HG02852 (cell line): ENCODE measurements around the gene P2RX2.

Source experiments
- ATAC-seq: cut with Tn5 transposase; IDR thresholded peaks from one replicate; pipeline ENCODE4 v1.9.1; 2021; ENCODE audit warnings: mild to moderate bottlenecking, moderate library complexity; ENCODE audit not compliant: unreplicated experiment

P2RX2 gene

DNA sequence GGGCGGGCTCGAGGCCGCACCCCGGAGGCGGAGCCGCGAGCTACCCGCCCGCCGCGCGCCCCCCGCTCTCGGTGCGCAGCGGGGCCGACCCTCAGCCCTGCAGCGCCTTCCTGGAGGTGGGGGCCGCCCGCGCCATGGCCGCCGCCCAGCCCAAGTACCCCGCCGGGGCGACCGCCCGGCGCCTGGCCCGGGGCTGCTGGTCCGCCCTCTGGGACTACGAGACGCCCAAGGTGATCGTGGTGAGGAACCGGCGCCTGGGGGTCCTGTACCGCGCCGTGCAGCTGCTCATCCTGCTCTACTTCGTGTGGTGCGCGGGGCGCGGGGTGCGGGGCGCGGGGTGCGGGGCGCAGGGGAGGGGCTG lies at the start of gene P2RX2:
P2RX2 (plus strand) TSS at position 94 of the 361 bp plus-strand sequence; CDS start at position 135, 41 bp downstream.
- ATAC-seq: no peak

DNA sequence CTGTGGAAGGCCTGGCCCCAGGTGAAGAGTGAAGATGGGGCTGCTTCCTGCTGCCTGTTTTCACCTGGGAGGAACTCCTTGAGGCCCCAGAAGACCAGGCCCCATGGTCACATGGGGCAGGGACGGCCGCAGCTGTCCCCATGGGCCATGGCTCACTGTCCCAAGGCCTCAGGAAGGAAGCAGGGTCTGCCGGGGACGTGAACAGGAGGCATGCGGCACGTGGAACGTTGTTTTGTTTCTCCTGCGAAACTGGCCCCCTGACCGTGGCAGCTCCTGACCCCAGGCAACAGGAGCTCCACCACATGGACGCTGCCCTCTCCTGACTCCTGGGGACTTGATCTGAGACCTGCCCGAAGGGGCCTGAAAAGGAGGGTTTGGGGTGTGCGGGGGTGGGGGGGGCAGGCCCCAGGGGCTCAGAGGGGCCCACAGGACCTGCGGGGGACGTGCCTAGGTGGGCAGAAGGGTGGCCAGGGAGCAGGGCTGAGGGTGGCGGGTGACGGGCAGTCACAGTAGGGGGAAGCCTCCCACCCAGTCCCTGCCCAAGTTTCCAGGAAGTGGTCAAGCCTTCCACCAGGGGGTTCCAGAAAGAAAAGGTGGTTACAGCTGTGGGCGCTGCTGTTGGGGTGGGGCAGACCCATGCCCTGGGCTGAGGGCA lies 49.6 kb upstream of the P2RX2 start:
- ATAC-seq: no peak

DNA sequence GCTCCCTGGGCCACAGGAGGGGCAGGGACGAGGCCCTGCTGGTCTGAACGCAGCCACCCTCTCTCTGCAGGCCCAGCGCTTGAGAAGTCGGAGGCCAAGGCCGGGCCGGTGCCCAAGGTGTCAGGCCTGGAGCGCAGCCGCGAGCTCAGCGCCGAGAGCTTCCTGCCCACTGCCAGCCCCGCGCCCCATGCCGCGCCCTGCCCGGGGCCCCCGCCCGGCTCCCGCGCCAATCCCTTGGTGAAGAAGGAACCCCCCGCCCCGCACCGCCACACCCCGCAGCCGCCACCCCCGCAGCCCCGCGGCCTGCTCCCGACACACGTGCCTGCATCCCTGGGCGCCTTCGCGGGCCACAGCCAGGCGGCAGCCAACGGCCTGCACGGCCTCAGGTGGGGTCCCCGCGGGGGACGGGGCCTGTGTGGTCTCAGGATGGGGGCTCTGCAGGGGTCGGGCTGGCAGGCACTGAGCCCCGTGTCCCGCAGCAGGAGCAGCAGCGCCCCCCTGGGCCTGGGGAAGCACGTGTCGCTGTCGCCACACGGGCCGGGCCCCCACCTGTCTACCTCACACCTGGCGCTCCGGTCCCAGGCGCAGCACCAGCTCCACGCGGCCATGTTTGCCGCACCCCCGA lies 48.6 kb upstream of the P2RX2 start:
- ATAC-seq: no peak

DNA sequence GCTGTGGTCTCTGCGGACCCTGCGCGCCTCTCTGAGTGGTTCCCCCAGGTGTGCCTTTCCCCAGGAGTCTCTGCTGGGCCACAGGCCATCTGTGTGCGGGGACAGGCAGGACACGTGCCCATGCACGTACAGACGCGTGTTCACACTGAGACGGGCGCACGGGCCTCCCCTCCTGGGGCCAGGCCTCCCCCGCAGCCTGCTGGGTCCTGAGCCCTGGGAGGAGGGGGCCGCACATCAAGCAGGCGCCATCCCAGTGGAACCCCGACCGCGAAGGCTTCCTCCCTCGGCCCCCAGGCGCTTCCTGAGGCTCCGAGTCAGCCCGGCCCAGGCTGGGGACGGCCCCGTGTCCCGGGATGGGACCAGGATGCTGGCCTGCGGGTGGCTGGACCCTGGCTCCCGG lies 47.9 kb upstream of the P2RX2 start:
- no peak for ATAC-seq

DNA sequence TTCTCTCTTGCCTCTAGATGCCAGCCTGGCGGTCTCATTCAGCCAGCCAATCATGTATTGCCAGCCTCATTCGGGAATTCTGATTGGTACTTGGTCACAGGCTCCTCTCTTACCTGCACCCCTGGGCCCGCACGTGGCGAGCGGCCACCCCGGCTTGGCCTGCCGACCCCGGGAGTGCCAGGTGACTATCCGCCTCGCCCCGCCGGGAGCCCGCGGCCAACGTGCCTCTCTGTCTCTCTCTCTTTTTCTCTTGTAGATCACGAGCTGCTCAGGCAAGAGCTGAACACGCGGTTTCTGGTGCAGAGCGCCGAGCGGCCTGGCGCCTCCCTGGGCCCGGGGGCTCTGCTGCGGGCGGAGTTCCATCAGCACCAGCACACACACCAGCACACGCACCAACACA lies 47.5 kb upstream of the P2RX2 start:
- no peak for ATAC-seq

DNA sequence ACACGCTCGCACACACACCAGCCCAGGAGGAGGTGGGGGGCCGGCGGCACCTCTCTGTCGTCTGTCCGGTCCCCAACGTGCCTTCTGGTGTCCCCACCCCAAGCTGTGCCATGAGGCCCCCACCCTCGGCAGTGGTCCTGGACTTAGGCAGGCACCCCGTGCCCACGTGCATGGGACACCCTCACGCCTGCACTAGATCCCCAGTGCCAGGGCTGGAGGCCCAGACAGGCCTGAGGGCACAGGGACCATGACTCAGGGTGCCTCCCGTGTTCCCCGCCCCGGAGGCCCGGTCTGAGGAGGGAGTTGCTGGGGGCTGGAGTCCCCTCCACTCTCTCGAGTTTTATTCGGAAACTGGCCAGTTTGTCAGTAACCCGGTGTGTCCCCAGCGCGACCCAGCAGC lies 47.0 kb upstream of the P2RX2 start:
- ATAC-seq: no peak

DNA sequence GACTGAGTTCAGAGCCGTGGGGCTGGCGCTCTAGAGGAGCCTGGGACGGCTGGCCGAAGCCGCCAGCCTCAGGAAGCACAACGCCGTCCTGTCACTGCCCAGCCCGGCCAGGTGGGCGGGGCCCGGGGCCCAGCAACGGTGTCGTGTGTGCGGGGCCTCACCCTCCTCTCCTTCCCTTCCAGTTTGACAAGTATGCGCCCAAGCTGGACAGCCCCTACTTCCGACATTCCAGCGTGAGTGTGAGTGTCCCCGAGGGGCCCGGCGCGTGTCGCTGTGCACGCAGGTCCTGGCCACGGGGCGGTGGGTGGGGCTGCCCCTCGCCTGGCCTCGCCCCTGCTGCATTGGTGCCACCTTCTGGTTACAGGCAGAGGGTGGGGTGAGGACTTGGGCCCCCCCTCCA lies 46.5 kb upstream of the P2RX2 start:
- ATAC-seq: no peak

DNA sequence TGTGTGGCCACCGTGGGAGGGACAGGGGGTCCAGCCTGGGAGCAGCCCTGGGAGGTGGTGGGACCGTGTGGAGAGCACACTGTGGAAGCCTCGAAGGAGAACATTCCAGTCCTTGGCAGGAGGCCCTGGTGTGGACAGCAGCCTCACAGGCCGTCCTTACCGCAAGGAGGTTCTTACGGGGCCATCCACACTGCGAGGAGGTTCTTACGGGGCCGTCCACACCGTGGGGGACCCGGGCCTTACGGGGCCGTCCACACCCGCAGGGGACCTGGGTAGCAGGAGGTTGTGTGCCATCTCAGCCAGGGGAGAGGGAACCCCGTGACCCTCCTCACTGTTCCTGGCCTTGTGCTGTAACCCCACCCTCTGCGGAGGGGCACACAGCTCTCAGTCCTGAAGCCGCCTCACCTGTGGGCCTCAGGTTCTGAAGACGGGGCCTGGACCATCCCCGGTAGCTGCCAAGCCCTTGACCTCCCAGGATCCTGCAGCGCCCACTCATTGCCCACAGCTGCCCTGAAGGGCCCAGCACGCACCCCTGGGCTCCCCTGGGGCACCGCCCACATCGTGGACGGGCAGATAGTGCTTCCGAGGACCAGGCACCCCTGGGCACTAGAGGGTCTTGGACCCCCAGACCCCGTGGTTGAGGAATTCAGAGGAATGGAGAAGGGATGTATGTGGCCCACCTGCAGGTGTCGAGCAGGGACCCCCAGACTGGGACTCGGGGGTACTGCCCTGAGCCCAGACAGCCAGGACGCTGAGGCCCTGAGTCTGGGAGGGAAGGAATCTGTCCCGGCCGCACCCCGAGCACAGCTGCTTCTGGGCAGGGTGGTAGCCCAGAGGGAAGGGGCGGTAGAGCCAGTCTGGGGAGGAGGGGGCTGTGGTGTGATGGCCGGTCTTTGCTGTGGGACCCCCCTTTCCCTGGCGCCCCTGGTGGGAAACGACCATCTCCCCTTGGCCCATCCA lies 45.5 kb upstream of the P2RX2 start:
- ATAC-seq: no peak

DNA sequence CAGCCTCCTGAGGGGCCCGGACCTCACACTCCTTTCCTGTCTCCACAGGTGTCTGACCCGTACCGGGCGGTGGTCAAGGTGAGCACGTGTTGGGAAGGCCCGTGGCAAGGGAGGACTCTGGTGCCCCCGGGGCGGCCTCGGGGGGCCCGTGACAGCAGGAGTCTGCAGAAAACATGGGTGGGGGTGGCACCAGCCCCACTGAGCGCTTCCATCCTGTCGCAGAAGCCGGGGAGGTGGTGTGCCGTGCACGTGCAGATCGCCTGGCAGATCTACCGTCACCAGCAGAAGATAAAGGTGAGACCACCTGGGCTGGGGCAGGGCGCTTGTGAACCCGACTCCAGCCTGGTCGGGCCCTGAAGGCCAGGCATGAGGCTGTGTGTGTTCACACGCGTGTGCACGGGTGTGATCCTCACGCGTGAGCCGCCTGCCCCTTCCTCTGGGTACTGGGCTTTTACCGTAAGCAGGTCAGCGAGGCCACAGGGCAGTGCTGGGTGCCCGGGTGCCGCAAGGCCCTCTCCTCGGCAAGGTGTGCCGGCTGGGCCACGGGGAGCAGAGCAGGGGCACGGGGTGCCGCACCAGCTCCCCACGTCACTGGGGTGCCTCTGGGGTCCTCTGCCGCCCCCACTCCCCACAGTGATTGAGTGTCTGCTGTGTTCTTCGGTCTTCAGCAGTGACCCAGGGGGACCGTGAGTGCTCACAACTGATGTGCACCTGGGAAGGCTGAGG lies 44.1 kb upstream of the P2RX2 start:
- ATAC-seq: no peak

DNA sequence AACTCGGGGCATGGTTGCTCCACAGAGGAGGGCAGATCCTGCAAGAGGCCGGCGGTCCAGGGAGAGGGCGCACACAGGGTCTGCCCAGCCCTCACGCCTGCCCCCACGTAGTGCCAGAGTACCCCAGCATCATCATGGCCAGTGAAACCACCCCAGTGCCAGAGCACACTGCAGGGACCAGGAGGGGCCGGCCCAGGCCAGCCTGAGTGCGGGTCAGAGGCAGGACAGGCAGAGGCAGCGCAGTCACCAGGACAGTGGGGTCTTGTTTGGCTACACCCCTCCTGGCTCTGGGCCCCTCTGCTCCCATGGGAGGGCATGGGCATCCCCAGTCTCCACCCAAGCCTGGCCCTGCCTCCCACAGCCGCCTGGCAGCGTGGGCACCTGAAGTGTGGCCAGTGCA lies 42.9 kb upstream of the P2RX2 start:
- ATAC-seq: no peak

DNA sequence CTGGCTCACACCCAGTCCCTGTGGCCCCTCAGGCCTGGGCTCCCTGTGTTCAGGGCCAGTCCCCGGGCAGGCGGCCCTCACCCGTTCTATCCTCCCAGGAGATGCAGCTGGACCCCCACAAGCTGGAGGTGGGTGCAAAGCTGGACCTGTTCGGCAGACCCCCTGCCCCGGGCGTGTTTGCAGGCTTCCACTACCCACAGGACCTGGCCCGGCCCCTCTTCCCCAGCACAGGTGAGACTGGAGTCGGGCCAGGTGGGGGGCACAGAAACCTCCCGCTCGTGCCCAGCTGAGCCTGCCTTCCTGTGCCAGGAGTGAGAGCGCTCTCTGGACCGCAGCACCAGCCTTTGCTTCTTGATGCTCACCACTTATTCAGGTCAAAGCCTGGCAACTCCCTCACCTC lies 41.9 kb upstream of the P2RX2 start:
- ATAC-seq: no peak

DNA sequence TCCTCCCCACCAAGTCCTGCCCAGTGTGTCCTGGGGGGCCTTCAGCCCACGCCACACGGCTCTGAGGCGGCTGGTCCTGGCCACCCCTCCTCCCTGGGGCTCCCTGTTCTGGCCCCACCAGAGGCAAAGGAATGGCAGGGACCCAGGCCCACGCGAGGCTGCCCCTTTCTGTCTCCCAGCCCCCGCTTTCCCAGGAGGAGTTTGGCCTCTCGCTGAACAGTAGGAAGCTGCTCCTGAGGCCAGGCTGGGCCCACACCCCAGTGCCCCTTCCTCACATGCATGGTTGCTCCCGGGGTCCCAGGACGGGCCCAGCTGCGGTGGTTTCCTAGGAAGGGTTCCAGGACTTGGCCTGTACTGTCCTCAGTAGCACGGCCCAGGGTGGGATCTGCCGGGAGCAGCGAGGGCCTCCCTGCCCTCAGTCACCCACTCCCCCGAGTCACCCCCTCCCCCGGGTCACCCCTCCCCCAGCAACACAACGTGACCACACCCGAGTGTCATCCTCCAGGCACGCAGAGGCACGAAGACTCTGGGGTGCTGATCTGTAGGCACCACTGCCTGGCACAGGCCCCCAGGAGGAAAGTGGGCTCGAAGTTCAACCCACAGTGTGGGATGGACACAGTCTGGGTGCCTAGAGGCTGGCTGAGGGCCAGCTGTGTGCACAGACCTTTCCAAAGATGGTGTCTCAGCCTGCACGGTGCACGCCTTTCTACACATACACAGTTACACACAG lies 41.2 kb upstream of the P2RX2 start:
- ATAC-seq: no peak

DNA sequence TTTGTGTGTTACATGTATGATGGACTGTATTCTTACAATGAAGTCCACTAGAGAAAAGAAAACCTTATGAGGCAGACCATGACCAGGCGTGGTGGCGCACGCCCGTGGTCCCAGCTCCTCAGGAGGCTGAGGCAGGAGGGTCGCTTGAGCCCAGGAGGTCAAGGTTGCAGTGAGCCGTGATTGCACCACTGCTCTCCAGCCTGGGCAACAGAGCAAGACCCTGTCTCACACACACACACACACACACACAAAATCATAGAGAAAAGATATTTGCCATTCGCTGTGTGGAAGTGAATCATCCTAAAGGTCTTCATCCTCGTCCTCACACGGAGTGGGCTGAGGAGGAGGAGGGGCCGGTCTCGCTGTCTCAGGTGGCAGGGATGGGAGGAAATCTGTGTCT lies 40.5 kb upstream of the P2RX2 start:
- ATAC-seq: no peak

DNA sequence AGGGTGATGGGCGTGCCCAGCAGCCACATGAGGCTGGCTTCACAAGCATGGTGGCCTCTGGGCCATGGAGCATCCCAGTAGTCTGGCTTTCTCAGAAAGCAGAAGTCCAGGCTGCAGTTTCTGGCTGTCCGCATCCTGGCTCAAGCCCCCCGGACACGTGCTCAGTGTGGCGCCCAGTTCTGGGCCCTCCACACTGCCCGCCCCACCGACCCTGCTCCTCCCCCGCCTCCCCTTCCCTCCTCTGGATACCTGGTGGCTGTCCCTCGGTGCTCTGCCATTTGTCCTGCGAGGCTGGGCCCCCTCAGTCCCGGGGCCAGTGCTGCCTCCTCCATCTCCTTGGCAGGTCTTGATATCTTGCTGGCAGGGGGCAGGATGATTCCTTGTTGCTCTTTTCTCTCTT lies 39.8 kb upstream of the P2RX2 start:
- no peak for ATAC-seq

DNA sequence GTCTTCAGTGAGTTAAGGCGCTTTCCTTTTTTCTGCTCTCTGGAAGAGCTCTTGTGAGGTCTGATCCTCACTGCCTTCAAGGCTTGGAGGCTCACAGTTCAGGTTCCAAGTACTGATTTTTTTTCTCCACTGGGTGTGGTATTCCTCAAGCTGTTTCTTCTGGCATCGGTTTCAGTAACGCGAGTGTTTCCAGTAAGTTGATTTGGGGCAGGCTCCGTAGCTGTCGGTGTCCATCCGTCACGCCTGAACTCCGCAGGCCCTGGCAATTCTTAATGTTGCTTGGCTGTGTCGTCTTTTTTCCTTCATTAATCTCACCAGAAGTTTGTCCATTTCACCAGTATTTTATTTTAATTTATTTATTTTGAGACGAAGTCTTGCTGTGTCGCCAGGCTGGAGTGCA lies 38.8 kb upstream of the P2RX2 start:
- ATAC-seq: no peak

DNA sequence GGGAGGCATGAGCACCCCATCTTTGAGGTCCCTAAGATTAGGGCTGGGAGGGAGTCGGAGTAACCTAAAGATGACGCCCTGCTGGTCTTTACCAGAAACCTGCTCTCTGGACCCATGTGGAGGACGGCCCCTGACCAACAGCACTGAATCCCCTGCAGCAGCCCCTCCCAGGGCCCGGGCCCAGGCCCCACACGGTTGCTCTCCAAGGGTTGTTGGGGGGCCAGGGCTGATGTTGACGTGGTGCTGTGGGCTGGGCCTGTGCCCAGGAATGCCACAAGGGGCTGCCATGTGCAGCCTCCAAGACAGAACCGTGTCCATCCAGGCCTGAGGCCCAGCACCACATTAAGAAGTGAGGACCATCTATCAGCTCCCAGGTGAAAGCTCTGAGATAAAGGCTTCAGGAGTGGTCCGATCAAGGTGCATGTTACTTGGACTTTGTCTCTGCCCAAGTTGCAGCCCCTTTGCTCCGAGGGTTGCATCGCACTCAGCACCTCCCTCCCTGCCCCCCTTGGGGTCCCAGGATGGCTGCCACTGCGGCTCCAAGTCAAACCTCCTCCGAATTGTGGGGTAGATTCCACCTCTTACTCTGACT lies 37.8 kb upstream of the P2RX2 start:
- no peak for ATAC-seq

DNA sequence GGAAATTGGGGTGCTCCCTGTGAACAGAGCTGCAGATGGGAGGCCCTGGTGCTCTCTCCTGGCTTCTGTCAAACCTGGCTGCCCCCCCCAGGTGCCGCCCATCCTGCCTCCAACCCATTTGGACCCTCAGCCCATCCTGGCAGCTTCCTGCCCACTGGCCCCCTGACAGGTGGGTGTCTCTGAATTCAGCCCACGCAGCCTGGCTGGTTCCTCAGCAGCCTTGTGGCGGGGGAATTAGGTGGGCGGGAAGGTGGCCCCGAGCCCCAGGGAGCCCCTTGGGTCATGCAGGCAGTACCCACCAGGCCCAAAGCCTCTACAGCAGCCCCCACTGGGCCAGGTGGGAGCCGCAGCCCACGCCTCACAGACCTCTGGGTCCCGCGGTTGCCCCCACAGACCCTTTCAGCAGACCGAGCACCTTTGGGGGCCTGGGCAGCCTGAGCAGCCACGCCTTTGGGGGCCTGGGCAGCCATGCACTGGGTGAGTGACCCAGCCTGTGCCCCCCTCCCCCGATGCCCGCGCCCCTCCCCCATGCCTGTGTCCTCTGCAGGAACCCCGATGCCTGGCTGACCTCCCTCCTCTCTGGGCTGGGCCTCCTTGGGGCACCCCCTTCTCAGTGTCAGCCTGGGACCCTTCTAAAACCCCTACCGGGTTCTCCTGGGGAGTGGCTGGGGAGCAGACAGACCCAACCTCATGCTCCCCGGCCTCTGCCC lies 37.1 kb upstream of the P2RX2 start:
- no peak for ATAC-seq

DNA sequence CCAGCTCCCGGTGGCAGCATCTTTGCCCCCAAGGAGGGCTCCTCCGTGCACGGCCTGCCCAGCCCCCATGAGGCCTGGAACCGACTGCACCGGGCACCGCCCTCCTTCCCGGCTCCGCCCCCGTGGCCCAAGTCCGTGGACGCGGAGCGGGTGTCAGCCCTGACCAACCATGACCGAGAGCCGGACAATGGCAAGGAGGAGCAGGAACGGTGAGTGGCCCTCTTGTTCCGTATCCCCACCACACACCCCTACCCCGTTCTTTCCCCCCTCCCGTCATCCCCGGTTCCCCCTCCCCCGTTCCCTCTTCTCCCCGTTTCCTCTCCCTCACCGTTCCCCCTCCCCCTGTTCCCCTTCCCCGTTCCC lies 36.5 kb upstream of the P2RX2 start:
- no peak for ATAC-seq

DNA sequence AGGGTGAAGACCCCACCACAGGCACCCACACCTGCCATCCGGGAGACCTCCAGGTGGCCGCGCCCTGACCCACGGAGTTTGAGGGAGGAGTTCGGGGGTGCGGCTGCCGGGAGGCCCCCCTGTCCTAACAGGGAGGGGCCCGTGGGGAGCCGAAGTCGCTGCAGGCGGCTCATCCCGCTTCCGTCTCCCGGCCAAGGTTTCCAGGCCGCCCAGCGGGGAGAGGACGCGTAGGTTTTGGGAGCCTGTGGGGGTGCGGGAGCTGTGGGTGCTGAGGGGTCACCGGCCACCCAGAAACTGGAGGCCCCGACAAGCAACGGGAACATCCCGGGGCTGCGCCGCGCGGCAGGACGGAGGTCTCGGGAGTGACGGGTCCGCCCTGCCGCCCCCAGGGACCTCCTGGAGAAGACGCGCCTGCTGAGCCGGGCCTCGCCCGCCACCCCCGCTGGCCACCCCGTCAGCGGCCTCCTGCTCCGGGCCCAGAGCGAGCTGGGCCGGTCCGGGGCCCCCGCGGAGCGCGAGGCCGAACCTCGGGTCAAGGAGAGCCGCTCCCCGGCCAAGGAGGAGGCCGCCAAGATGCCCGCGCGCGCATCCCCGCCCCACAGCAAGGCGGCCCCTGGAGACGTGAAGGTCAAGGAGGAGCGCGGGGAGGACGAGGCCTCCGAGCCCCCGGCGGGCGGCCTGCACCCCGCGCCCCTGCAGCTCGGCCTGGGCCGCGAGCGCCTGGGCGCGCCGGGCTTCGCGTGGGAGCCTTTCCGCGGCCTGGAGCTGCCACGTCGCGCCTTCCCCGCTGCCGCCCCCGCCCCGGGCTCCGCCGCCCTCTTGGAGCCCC lies 35.8 kb upstream of the P2RX2 start:
- no peak for ATAC-seq
